H1 (cell line): ENCODE data around the gene NECTIN1. TPM values are rescaled to one million over a fixed set of nuclear protein-coding genes. Genes with fewer than 3 reads are reported as not detected.

Source experiments
- BACH1 ChIP-seq: IDR thresholded peaks from 2 replicates; pipeline ENCODE4 v1.6.1; 2012; ENCODE audit warnings: low read length, improper control_type of control experiment
- CBX8 ChIP-seq: fragments of 300-800, 300-1000 bp; sonication (generic); IDR thresholded peaks from 2 replicates; pipeline ENCODE4 v1.7.1; 2016; ENCODE audit warnings: low read depth, low read length, borderline replicate concordance
- CHD1 ChIP-seq: IDR thresholded peaks from 2 replicates; pipeline ENCODE4 v1.6.1; 2012; ENCODE audit warnings: low read depth, low read length, improper control_type of control experiment
- HDAC2 ChIP-seq, 2 experiments: fragments of 300-600 bp in 1 of 2; sonication (generic) in 1 of 2; IDR thresholded peaks; 2 replicates each; pipeline ENCODE4 v1.6.1; 2011 to 2012; ENCODE audit warnings: low read depth in 2 of 2, low read length in 2 of 2, mild to moderate bottlenecking in 2 of 2, moderate library complexity in 2 of 2, borderline replicate concordance in 1 of 2, inconsistent platforms in 1 of 2
- JUND ChIP-seq: IDR thresholded peaks from 2 replicates; pipeline ENCODE4 v1.6.1; 2011; ENCODE audit warnings: mild to moderate bottlenecking, improper control_type of control experiment, low read length
- KDM1A ChIP-seq: fragments of 200-600, 300-600 bp; sonication (generic); IDR thresholded peaks from 2 replicates; pipeline ENCODE4 v1.7.1; 2016; ENCODE audit warnings: mild to moderate bottlenecking, low read length, borderline replicate concordance
- RAD21 ChIP-seq, 2 experiments: IDR thresholded peaks in 1 of 2; conservative IDR thresholded peaks in 1 of 2; 2 replicates each; pipeline ENCODE4 v1.6.1; 2011; ENCODE audit warnings: low read depth in 2 of 2, low read length in 2 of 2, improper control_type of control experiment in 1 of 2, inconsistent platforms in 1 of 2, mild to moderate bottlenecking in 1 of 2, moderate library complexity in 1 of 2
- RFX5 ChIP-seq: IDR thresholded peaks from 2 replicates; pipeline ENCODE4 v1.6.1; 2011; ENCODE audit warnings: low read depth, low read length, improper control_type of control experiment, borderline replicate concordance
- SP2 ChIP-seq: IDR thresholded peaks from 2 replicates; pipeline ENCODE4 v1.6.1; 2012; ENCODE audit warnings: mild to moderate bottlenecking, low read length, inconsistent platforms
- SRF ChIP-seq: IDR thresholded peaks from 2 replicates; pipeline ENCODE4 v1.6.1; 2011; ENCODE audit warnings: mild to moderate bottlenecking, low read depth, low read length, moderate library complexity
- YY1 ChIP-seq: IDR thresholded peaks from 2 replicates; pipeline ENCODE4 v1.6.1; 2011; ENCODE audit warnings: low read depth, mild to moderate bottlenecking, low read length
- ZNF274 ChIP-seq: IDR thresholded peaks from 2 replicates; pipeline ENCODE4 v1.7.0; 2012; ENCODE audit warnings: low read length, borderline replicate concordance; ENCODE audit errors: extremely low read depth
- polyA plus RNA-seq, 7 experiments: library from polyadenylated mRNA; depleted of rRNA in 3 of 7; stranded (reverse) in 5 of 7; unstranded in 2 of 7; fragments of >200 nt in 5 of 7; fragments of 200-250 nt in 2 of 7; gene quantifications; 1 replicate in 5 of 7; 2 replicates in 1 of 7; 4 replicates in 1 of 7; pipeline versions ENCODE4 v1.2.1 to v1.2.3, GENCODE V29; 2011 to 2013; ENCODE audit warnings: missing spikeins in 2 of 7, mixed read lengths in 2 of 7
- total RNA-seq: library from RNA; stranded (reverse); fragmentation: NEBNext Ultra II Directional; extraction: Animal tissue kit (Norgen Biotek cat#: 25700); gene quantifications from 2 replicates; pipeline ENCODE4 v1.2.1, GENCODE V29; 2021
- TF ChIP-seq, protein P1 (sequence below), 3 experiments: IDR thresholded peaks; 1 replicate in 2 of 3; 2 replicates in 1 of 3; pipeline versions ENCODE4 v1.5.1 to v1.6.1; 2011; ENCODE audit warnings: low read length in 3 of 3, mild to moderate bottlenecking in 3 of 3, inconsistent platforms in 2 of 3, low read depth in 1 of 3, moderate library complexity in 1 of 3; ENCODE audit not compliant: insufficient read depth in 1 of 3; ENCODE audit errors: control extremely low read depth in 1 of 3

NECTIN1 gene
- total and polyA plus RNA-seq, 2 of the 8 experiments (the other 6 are each of a cell fraction or from before 2014, with no cell fraction given) = 43.2 to 97.7 TPM

DNA sequence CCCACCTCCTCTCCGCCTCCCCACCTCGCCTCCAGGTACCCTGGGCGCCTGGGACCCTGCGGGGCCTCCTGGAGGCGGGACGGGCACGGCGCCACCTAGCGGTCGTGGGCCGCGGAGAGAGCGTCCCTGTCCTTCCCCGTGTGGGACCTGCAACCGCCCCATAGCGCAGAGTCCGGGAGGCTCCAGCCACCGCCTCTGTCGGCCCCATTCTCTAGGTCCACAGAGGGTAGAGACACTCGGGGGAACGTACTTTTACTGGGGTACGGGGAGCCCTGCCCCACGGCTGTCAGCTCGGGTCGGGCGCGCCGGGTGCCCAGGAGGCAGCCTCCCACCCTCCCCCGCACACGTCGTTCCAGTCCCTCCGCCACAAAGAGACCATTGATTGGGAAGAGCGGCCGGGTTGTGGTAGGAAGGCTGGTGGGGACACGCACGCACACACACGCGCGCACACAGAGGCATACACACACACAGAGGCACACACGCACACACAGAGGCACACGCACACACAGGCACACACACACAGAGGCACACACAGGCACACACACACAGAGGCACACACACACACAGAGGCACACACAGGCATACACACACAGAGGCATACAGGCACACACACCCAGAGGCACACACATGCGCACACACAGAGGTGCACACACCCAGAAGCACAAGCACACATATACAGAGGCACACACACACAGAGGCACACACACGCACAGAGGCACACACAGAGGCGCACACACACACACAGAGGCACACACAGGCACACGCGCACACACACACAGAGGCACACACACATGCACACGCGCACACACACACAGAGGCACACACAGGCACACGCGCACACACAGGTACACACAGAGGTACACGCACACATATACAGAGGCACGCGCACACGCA is 12.6 kb upstream of the NECTIN1 start (continued):
- peak; percentile 98 for TF ChIP-seq KDM1A
- no peak for TF ChIP-seq BACH1
- TF ChIP-seq RFX5 = no peak
- TF ChIP-seq CHD1 = no peak
- TF ChIP-seq SRF = no peak
- TF ChIP-seq SP2 = no peak
- TF ChIP-seq HDAC2 (IDR thresholded peaks at IDR 0.05; ENCODE audit: borderline replicate concordance in 1 of 2, low read depth in 2 of 2, low read length in 2 of 2) = peak in 1 of 2 experiments; percentile 91; a peak in 1 of 4 replicates
- TF ChIP-seq, protein P1, sequence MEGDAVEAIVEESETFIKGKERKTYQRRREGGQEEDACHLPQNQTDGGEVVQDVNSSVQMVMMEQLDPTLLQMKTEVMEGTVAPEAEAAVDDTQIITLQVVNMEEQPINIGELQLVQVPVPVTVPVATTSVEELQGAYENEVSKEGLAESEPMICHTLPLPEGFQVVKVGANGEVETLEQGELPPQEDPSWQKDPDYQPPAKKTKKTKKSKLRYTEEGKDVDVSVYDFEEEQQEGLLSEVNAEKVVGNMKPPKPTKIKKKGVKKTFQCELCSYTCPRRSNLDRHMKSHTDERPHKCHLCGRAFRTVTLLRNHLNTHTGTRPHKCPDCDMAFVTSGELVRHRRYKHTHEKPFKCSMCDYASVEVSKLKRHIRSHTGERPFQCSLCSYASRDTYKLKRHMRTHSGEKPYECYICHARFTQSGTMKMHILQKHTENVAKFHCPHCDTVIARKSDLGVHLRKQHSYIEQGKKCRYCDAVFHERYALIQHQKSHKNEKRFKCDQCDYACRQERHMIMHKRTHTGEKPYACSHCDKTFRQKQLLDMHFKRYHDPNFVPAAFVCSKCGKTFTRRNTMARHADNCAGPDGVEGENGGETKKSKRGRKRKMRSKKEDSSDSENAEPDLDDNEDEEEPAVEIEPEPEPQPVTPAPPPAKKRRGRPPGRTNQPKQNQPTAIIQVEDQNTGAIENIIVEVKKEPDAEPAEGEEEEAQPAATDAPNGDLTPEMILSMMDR (IDR thresholded peaks at IDR 0.05; ENCODE audit: control extremely low read depth in 1 of 3, insufficient read depth in 1 of 3, low read depth in 1 of 3, low read length in 3 of 3) = peak; percentile 85 to 91 (median 89)
- no peak for TF ChIP-seq CBX8
- peak; percentile 40; the same call in 1 of the 2 replicates for TF ChIP-seq YY1
- TF ChIP-seq JUND = no peak
- TF ChIP-seq ZNF274 = no peak
- peak; percentile 53 to 74 for TF ChIP-seq RAD21 (IDR thresholded peaks at IDR 0.05 in 1 of 2, conservative IDR thresholded peaks at IDR 0.05 in 1 of 2; ENCODE audit: low read depth in 2 of 2, low read length in 2 of 2)
